ENCODE measurements around the gene ADGRF5. TPM values are rescaled to one million over a fixed set of nuclear protein-coding genes. Genes with fewer than 3 reads are reported as not detected.

ADGRF5 gene
- total RNA-seq, 1 donor = under 0.01 TPM

DNA sequence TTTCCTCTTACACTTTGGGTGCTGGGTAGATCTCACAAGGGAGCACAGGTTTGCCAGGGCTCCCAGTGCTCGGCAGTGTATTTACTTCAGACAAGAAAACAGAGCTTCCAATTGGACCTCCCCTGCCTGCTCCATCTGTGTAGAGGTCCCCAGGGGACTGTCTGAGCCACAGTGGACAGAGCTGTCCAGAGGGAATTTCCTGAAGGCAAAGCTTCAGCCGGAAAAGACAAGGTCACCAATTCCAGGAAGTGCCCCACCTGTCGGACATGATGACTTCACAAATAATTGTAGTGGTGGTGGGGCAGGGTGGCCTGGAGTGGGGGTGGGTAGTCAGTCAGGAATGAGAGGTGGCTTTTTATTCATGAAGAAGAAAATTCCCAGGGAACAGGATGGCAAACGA is 18.6 kb downstream of the ADGRF5 start:
- Histone ChIP-seq H4K20me1 (ENCODE audit: insufficient read depth, low read length) (no peaks in the 10 kb centered on the region), H3K36me3 (ENCODE audit: insufficient read depth, low read length) (no peaks in the 10 kb centered on the region), H3K9me3 (ENCODE audit: low read depth, low read length) (no peaks in the 10 kb centered on the region), H3K4me1 (ENCODE audit: insufficient read depth, low read length) (no peaks in the 10 kb centered on the region), H3K79me2 (ENCODE audit: insufficient read depth, low read length) (no peaks in the 10 kb centered on the region), H2AFZ (ENCODE audit: low read length) (no peak overlapping the region), H3K4me2 (ENCODE audit: insufficient read depth, low read length) (no peak overlapping the region), H3K27ac (ENCODE audit: low read depth, low read length) (no peak overlapping the region), H3K27me3 (ENCODE audit: insufficient read depth, low read length) (no peaks in the 10 kb centered on the region), H3K4me3 (ENCODE audit: insufficient read depth, low read length) (no peak overlapping the region)
- DNase-seq (ENCODE audit: insufficient read length, low spot score, missing footprints) = no peak
- TF ChIP-seq, protein P1, sequence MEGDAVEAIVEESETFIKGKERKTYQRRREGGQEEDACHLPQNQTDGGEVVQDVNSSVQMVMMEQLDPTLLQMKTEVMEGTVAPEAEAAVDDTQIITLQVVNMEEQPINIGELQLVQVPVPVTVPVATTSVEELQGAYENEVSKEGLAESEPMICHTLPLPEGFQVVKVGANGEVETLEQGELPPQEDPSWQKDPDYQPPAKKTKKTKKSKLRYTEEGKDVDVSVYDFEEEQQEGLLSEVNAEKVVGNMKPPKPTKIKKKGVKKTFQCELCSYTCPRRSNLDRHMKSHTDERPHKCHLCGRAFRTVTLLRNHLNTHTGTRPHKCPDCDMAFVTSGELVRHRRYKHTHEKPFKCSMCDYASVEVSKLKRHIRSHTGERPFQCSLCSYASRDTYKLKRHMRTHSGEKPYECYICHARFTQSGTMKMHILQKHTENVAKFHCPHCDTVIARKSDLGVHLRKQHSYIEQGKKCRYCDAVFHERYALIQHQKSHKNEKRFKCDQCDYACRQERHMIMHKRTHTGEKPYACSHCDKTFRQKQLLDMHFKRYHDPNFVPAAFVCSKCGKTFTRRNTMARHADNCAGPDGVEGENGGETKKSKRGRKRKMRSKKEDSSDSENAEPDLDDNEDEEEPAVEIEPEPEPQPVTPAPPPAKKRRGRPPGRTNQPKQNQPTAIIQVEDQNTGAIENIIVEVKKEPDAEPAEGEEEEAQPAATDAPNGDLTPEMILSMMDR (IDR thresholded peaks at IDR 0.05; ENCODE audit: extremely low read depth, low read depth, low read length) = no peak

DNA sequence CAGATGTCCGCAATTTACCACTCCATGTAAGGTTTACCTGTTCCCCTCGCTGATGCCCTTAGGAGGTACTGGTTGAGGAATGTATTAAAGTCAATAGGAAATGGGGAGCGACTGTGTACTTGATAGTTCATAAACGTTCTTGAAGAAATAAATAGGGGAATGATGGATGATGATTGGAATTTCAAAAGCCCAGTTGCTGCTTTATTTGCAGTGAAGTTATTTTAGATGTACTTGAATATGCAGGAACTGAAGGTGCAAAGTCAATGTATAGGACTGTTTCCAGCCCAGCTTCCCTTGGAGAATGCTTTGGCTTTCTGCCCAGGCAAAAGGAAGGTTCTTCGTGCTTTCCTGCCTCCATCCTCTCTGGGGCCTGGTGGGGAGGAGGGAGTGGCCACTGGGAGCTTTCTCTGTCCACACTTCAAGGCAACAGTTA is 19.8 kb downstream of the ADGRF5 start:
- no peak overlapping the region for H2AFZ ChIP-seq (ENCODE audit: low read length)
- H3K36me3 ChIP-seq (ENCODE audit: insufficient read depth, low read length) = no peaks in the 10 kb centered on the region
- TF ChIP-seq, protein P1 (IDR thresholded peaks at IDR 0.05; ENCODE audit: extremely low read depth, low read depth, low read length) = no peak
- H3K4me1 ChIP-seq (ENCODE audit: insufficient read depth, low read length) = no peaks in the 10 kb centered on the region
- no peak for DNase-seq (ENCODE audit: insufficient read length, low spot score, missing footprints)
- no peak overlapping the region for H3K27ac ChIP-seq (ENCODE audit: low read depth, low read length)
- no peaks in the 10 kb centered on the region for H4K20me1 ChIP-seq (ENCODE audit: insufficient read depth, low read length)
- no peaks in the 10 kb centered on the region for H3K9me3 ChIP-seq (ENCODE audit: low read depth, low read length)
- H3K4me3 ChIP-seq (ENCODE audit: insufficient read depth, low read length) = no peak overlapping the region
- no peaks in the 10 kb centered on the region for H3K79me2 ChIP-seq (ENCODE audit: insufficient read depth, low read length)
- H3K27me3 ChIP-seq (ENCODE audit: insufficient read depth, low read length) = no peaks in the 10 kb centered on the region
- no peak overlapping the region for H3K4me2 ChIP-seq (ENCODE audit: insufficient read depth, low read length)

DNA sequence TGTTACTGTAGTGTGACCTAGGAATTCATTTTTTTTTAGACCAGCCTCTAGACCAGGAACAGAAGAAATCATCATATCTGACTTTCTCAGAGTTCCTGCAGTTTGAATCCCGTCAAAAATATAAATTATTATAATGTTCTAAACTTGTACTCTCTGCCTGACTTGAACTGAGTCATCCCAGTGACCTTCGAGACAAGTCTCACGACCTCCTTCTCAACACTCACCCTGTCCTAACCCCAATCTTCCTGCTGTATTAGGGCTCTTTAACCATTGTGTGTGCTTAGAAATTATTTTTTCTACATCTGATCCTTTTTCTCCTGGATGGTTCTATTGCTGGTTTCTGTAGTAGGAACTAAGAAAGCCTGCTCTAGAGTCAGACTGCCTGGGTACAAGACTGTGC is 21.5 kb downstream of the ADGRF5 start:
- no peak overlapping the region for H3K4me2 ChIP-seq (ENCODE audit: insufficient read depth, low read length)
- no peak overlapping the region for H3K4me3 ChIP-seq (ENCODE audit: insufficient read depth, low read length)
- H3K79me2 ChIP-seq (ENCODE audit: insufficient read depth, low read length) = no peaks in the 10 kb centered on the region
- H3K9me3 ChIP-seq (ENCODE audit: low read depth, low read length) = no peaks in the 10 kb centered on the region
- no peak overlapping the region for H3K27ac ChIP-seq (ENCODE audit: low read depth, low read length)
- no peaks in the 10 kb centered on the region for H3K27me3 ChIP-seq (ENCODE audit: insufficient read depth, low read length)
- DNase-seq (ENCODE audit: insufficient read length, low spot score, missing footprints) = no peak
- no peaks in the 10 kb centered on the region for H3K36me3 ChIP-seq (ENCODE audit: insufficient read depth, low read length)
- H3K4me1 ChIP-seq (ENCODE audit: insufficient read depth, low read length) = no peaks in the 10 kb centered on the region
- H4K20me1 ChIP-seq (ENCODE audit: insufficient read depth, low read length) = no peaks in the 10 kb centered on the region
- no peak overlapping the region for H2AFZ ChIP-seq (ENCODE audit: low read length)
- TF ChIP-seq, protein P1 (IDR thresholded peaks at IDR 0.05; ENCODE audit: extremely low read depth, low read depth, low read length) = no peak

DNA sequence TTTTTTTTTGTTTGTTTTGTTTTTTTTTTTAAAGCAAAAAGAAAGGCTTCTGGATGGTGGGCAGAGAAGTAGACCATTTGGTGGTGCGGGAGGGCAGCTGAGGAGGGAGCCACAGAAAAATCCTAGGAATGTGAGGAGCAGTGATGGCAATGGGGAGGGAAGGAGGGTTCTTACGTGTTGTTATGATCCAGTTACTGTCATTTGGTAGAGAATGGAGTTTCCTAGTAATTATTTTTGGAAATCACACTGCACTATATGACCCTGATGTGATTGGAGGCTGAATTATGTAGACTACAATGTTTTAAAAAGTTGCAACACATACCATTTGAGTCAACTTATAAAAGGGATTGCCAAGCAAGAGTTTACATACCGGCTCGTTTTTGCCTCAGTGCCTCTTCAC is 22.1 kb downstream of the ADGRF5 start:
- H3K27me3 ChIP-seq (ENCODE audit: insufficient read depth, low read length) = no peaks in the 10 kb centered on the region
- TF ChIP-seq, protein P1 (IDR thresholded peaks at IDR 0.05; ENCODE audit: extremely low read depth, low read depth, low read length) = no peak
- H4K20me1 ChIP-seq (ENCODE audit: insufficient read depth, low read length) = no peaks in the 10 kb centered on the region
- no peak overlapping the region for H3K4me3 ChIP-seq (ENCODE audit: insufficient read depth, low read length)
- H3K9me3 ChIP-seq (ENCODE audit: low read depth, low read length) = no peaks in the 10 kb centered on the region
- no peak overlapping the region for H3K27ac ChIP-seq (ENCODE audit: low read depth, low read length)
- no peaks in the 10 kb centered on the region for H3K79me2 ChIP-seq (ENCODE audit: insufficient read depth, low read length)
- H3K4me1 ChIP-seq (ENCODE audit: insufficient read depth, low read length) = no peaks in the 10 kb centered on the region
- no peak for DNase-seq (ENCODE audit: insufficient read length, low spot score, missing footprints)
- no peaks in the 10 kb centered on the region for H3K36me3 ChIP-seq (ENCODE audit: insufficient read depth, low read length)
- H2AFZ ChIP-seq (ENCODE audit: low read length) = no peak overlapping the region
- H3K4me2 ChIP-seq (ENCODE audit: insufficient read depth, low read length) = no peak overlapping the region

Measured in osteoblast (primary cell).